K562 (cell line): ENCODE data around the gene TSC22D2. TPM values are rescaled to one million over a fixed set of nuclear protein-coding genes. Genes with fewer than 3 reads are reported as not detected.

Source experiments
- ATAC-seq: fragments of 200-7000 bp; cut with Tn5 transposase; 3 replicates; pipeline ENCODE4 v1.9.1; 2020; ENCODE audit warnings: moderate library complexity
- BruUV-seq: library from RNA; stranded (reverse); fragments of 400-500 nt; replicated peaks from 2 replicates; lab custom pipeline; 2021; lab: Mats Ljungman, UMichigan
- CTCF ChIA-PET: fragments of 300-600 bp; formaldehyde crosslinking; extraction: SDS; loops from one replicate; lab custom pipeline; 2021; ENCODE audit warnings: low intra/inter-chr PET ratio; lab: Yijun Ruan, JAX
- POLR2A ChIA-PET: fragments of 300-600, 350-650 bp; sonication (Branson Sonifier 250); formaldehyde crosslinking; extraction: SDS; loops from one replicate; lab custom pipeline; 2021; ENCODE audit warnings: antibody characterized with exemption, inconsistent platforms; lab: Yijun Ruan, JAX
- DNase-seq, 4 experiments: peaks; one replicate each; pipeline versions ENCODE4 v3.0.0 to v3.0.0-alpha.2; 2011 to 2018; ENCODE audit warnings: low spot score in 3 of 4, mixed read lengths in 3 of 4; ENCODE audit errors: extremely low read depth in 1 of 4
- FAIRE-seq: peaks from 2 replicates; lab custom pipeline; 2011; peaks lifted over from hg19 to GRCh38; lab: Jason Lieb, UNC
- H2AFZ ChIP-seq: 2 replicates; pipeline ENCODE4 v1.6.0; 2011; ENCODE audit warnings: low read depth, low read length, control low read depth, inconsistent platforms
- H3K27ac ChIP-seq: fragments of 200-600 bp; 3 replicates; pipeline ENCODE4 v1.8.0; 2011; ENCODE audit warnings: low read depth, mild to moderate bottlenecking, control low read depth, inconsistent platforms, low read length, moderate library complexity, mixed read lengths; ENCODE audit errors: extremely low read depth
- H3K27me3 ChIP-seq, 2 experiments: fragments of 300-600 bp in 1 of 2; 2 replicates in 1 of 2; 3 replicates in 1 of 2; pipeline versions ENCODE4 v1.6.0 to v1.8.0; 2011; ENCODE audit warnings: inconsistent platforms in 2 of 2, low read length in 2 of 2, mild to moderate bottlenecking in 1 of 2, mixed read lengths in 1 of 2, moderate library complexity in 1 of 2; ENCODE audit not compliant: control insufficient read depth in 2 of 2, insufficient read depth in 2 of 2
- H3K36me3 ChIP-seq: fragments of 300-600 bp; 3 replicates; pipeline ENCODE4 v1.8.0; 2011; ENCODE audit warnings: mild to moderate bottlenecking, low read length, inconsistent platforms; ENCODE audit not compliant: control insufficient read depth, insufficient read depth
- H3K4me1 ChIP-seq, 2 experiments: fragments of 200-600 bp in 1 of 2; replicated peaks in 1 of 2; 2 replicates in 1 of 2; 3 replicates in 1 of 2; pipeline versions ENCODE4 v1.5.1 to v1.8.0; 2011; ENCODE audit warnings: inconsistent platforms in 2 of 2, low read length in 2 of 2, mild to moderate bottlenecking in 1 of 2, mixed read lengths in 1 of 2, moderate library complexity in 1 of 2; ENCODE audit not compliant: control insufficient read depth in 2 of 2, insufficient read depth in 2 of 2
- H3K4me2 ChIP-seq: 2 replicates; pipeline ENCODE4 v1.6.1; 2011; ENCODE audit warnings: low read length, control low read depth, inconsistent platforms, mixed read lengths; ENCODE audit not compliant: insufficient read depth
- H3K4me3 ChIP-seq: fragments of 200-600 bp; sonication (generic), shearing (Covaris generic); 2 replicates; pipeline ENCODE4 v1.5.1; 2016; ENCODE audit warnings: control low read depth, inconsistent platforms
- H3K79me2 ChIP-seq: fragments of 200-600 bp; 3 replicates; pipeline ENCODE4 v1.8.0; 2011; ENCODE audit warnings: low read length, inconsistent platforms; ENCODE audit not compliant: control insufficient read depth, insufficient read depth
- H3K9ac ChIP-seq, 2 experiments: 2 replicates each; pipeline versions ENCODE4 v1.6.0 to v1.6.1; 2011; ENCODE audit warnings: low read depth in 2 of 2, low read length in 2 of 2, control low read depth in 1 of 2, inconsistent platforms in 1 of 2, mild to moderate bottlenecking in 1 of 2, mixed read lengths in 1 of 2; ENCODE audit not compliant: insufficient read depth in 1 of 2
- H3K9me1 ChIP-seq: one replicate; pipeline ENCODE4 v1.6.0; 2011; ENCODE audit warnings: inconsistent platforms, mild to moderate bottlenecking, low read length, moderate library complexity; ENCODE audit not compliant: control insufficient read depth, insufficient read depth
- H3K9me3 ChIP-seq: replicated peaks from 2 replicates; pipeline ENCODE4 v1.5.1; 2011; ENCODE audit warnings: low read depth, low read length, inconsistent platforms; ENCODE audit not compliant: control insufficient read depth, insufficient read depth
- H4K20me1 ChIP-seq: replicated peaks from 2 replicates; pipeline ENCODE4 v1.6.1; 2011; ENCODE audit warnings: low read length, inconsistent platforms, mixed read lengths; ENCODE audit not compliant: control insufficient read depth, insufficient read depth
- FOXA3 ChIP-seq, 2 experiments: fragments of 450-650 bp in 1 of 2; sonication (generic) in 1 of 2; formaldehyde crosslinking; IDR thresholded peaks in 1 of 2; conservative IDR thresholded peaks in 1 of 2; 2 replicates each; pipeline versions ENCODE4 v1.4.0 to v1.8.0; 2020 to 2022; ENCODE audit warnings: mild to moderate bottlenecking in 2 of 2, missing genetic modification reagents in 1 of 2
- FUS ChIP-seq: fragments of 200-400 bp; formaldehyde crosslinking; optimal IDR thresholded peaks from 2 replicates; pipeline ENCODE3; 2017; ENCODE audit warnings: low read depth, low read length
- HDAC1 ChIP-seq, 2 experiments: fragments of 450-650 bp; IDR thresholded peaks; 2 replicates each; pipeline ENCODE4 v1.6.1; 2016 to 2017; ENCODE audit warnings: inconsistent platforms in 1 of 2, mild to moderate bottlenecking in 1 of 2, moderate library complexity in 1 of 2
- MEF2D ChIP-seq: conservative IDR thresholded peaks from 2 replicates; pipeline ENCODE4 v1.6.1; 2016; ENCODE audit warnings: low read depth, missing genetic modification characterization, missing compliant biosample characterization
- POLR2H ChIP-seq: IDR thresholded peaks from 2 replicates; pipeline ENCODE4 v1.6.1; 2016; ENCODE audit warnings: missing genetic modification characterization, low read depth, mild to moderate bottlenecking, control low read depth, missing compliant biosample characterization, moderate library complexity
- ZNF143 ChIP-seq: sonication (generic); formaldehyde crosslinking; IDR thresholded peaks from 2 replicates; pipeline ENCODE4 v1.9.0; 2022; ENCODE audit warnings: mild to moderate bottlenecking, missing genetic modification reagents
- in situ Hi-C: fragments of 300-500 bp; cut with MboI; formaldehyde crosslinking; loops from 4 replicates; pipeline ENCODE4 v1.15.0; 2018; ENCODE audit warnings: inconsistent platforms, mixed read lengths
- intact Hi-C: fragments of 100-400 bp; cut with micrococcal nuclease; formaldehyde crosslinking; loops from 2 replicates; pipeline ENCODE4 v1.14.2; 2022
- polyA plus RNA-seq, 8 experiments: library from polyadenylated mRNA; depleted of rRNA in 4 of 8; stranded (reverse) in 5 of 8; unstranded in 3 of 8; fragments of >200 nt; fragmentation: Nextera tagmentation in 2 of 8; fragmentation: Illumina TruSeq in 1 of 8; extraction: Ambion mirVana in 2 of 8; extraction: Trizol in 1 of 8; gene quantifications; 2 replicates each; pipeline versions ENCODE4 v1.2.1 to v1.2.3, GENCODE V29; 2011 to 2014; ENCODE audit warnings: inconsistent platforms in 1 of 8, missing spikeins in 1 of 8
- total RNA-seq, 7 experiments: library from RNA; depleted of rRNA in 6 of 7; stranded (reverse); fragments of >200 nt in 6 of 7; fragmentation: Illumina TruSeq in 2 of 7; extraction: Trizol in 2 of 7; gene quantifications; 2 replicates each; pipeline versions ENCODE4 v1.2.1 to v1.2.3, GENCODE V29; 2011 to 2021; ENCODE audit warnings: low replicate concordance in 1 of 7
- TF ChIP-seq, protein P1 (sequence below): sonication (generic); formaldehyde crosslinking; IDR thresholded peaks from 2 replicates; pipeline ENCODE4 v1.8.0; 2022; ENCODE audit warnings: mild to moderate bottlenecking, missing genetic modification reagents

Gene TSC22D2
- total and polyA plus RNA-seq, 9 of the 15 experiments (the other 6 are each of a cell fraction or from before 2014, with no cell fraction given): 5.5 to 44.0 (median 19.3) TPM

DNA sequence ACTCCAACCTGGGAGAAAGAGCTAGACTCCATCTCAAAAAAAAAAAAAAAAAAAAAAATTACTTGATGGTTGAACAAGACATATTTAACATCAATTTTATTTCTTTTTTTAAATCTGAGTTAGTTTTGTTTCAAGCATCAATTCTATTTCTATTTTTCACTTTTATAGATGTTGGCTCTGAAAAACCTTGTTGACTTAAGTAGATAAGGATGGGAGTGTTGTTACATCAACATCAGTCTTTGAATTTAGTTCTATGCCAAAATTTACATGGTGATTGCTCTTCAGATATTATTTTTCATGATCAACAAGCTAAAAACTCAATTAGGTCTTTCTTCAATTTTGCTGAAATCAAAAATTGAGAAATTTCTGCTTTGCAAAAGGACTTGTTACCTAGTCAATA is 71.3 kb downstream of the TSC22D2 start:
- Histone ChIP-seq H3K9me3 (no peaks in the 10 kb centered on the region), H3K36me3 (no peaks in the 10 kb centered on the region), H3K27ac (no peak overlapping the region), H3K9me1 (no peaks in the 10 kb centered on the region)
- no peak for ATAC-seq
- TF ChIP-seq, protein P1, sequence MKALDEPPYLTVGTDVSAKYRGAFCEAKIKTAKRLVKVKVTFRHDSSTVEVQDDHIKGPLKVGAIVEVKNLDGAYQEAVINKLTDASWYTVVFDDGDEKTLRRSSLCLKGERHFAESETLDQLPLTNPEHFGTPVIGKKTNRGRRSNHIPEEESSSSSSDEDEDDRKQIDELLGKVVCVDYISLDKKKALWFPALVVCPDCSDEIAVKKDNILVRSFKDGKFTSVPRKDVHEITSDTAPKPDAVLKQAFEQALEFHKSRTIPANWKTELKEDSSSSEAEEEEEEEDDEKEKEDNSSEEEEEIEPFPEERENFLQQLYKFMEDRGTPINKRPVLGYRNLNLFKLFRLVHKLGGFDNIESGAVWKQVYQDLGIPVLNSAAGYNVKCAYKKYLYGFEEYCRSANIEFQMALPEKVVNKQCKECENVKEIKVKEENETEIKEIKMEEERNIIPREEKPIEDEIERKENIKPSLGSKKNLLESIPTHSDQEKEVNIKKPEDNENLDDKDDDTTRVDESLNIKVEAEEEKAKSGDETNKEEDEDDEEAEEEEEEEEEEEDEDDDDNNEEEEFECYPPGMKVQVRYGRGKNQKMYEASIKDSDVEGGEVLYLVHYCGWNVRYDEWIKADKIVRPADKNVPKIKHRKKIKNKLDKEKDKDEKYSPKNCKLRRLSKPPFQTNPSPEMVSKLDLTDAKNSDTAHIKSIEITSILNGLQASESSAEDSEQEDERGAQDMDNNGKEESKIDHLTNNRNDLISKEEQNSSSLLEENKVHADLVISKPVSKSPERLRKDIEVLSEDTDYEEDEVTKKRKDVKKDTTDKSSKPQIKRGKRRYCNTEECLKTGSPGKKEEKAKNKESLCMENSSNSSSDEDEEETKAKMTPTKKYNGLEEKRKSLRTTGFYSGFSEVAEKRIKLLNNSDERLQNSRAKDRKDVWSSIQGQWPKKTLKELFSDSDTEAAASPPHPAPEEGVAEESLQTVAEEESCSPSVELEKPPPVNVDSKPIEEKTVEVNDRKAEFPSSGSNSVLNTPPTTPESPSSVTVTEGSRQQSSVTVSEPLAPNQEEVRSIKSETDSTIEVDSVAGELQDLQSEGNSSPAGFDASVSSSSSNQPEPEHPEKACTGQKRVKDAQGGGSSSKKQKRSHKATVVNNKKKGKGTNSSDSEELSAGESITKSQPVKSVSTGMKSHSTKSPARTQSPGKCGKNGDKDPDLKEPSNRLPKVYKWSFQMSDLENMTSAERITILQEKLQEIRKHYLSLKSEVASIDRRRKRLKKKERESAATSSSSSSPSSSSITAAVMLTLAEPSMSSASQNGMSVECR (CRISPR knock-in tag): no peak
- TF ChIP-seq ZNF143 (no peak), POLR2H (no peak), HDAC1 (IDR thresholded peaks at IDR 0.05) (no peak), MEF2D (tag) (no peak), FOXA3 (CRISPR knock-in tag; conservative IDR thresholded peaks at IDR 0.05 in 1 of 2, IDR thresholded peaks at IDR 0.05 in 1 of 2) (peak in 1 of 2 experiments; percentile 54; a peak in 2 of 4 replicates), FUS (no peak)
- TF ChIP-seq, all 486 proteins: peak for 1
- no peaks in the 10 kb centered on the region for H3K79me2 ChIP-seq
- H2AFZ ChIP-seq: no peak overlapping the region
- no peak overlapping the region for H3K9ac ChIP-seq
- BruUV-seq: no TSS peak
- FAIRE-seq: no peak
- DNase-seq: no peak
- ChIA-PET CTCF (no interaction called here), POLR2A (interaction anchor here (1.3 kb wide), 1 partner anchor 10 kb away, joined by 4 read pairs; no protein-coding TSS in a partner anchor)
- no peak overlapping the region for H3K4me3 ChIP-seq
- intact Hi-C loops (no loop called here), in situ Hi-C loops (loop anchor here (10.0 kb wide), 1 partner anchor 1385 kb away; no protein-coding TSS in a partner anchor)
- H3K4me1 ChIP-seq: no peaks in the 10 kb centered on the region
- no peak overlapping the region for H3K4me2 ChIP-seq
- no peaks in the 10 kb centered on the region for H4K20me1 ChIP-seq
- no peaks in the 10 kb centered on the region for H3K27me3 ChIP-seq
